UCSD-AML1 (cell line): ENCODE data around the gene YBX3.
"Not testable (repeated sequence)": the region's sequence is repeated elsewhere in the genome, so short reads cannot be mapped to it uniquely, and the experiment has no call there.

Source experiments
- DNase-seq: peaks from one replicate; lab custom pipeline; 2025; ENCODE audit not compliant: unreplicated experiment; lab: John Stamatoyannopoulos, UW

YBX3 gene

GRCh38 chr12:10722905-10723746, at the start of gene YBX3:
TSS of gene YBX3 (minus strand) at chr12:10723323. CDS start at chr12:10723111, 212 bp downstream.
- DNase-seq, result peak; percentile 60

- no peak for DNase-seq
Measured at GRCh38 chr12:10771132-10771733, 48.1 kb upstream of the YBX3 start.

- DNase-seq, result no peak
Measured at GRCh38 chr12:10759657-10760056, 36.5 kb upstream of the YBX3 start.

GRCh38 chr12:10756194-10756593, 33.1 kb upstream of the YBX3 start:
- no peak for DNase-seq

- no peak for DNase-seq
Measured at GRCh38 chr12:10753059-10753458, 29.9 kb upstream of the YBX3 start.

- no peak for DNase-seq
Measured at GRCh38 chr12:10750385-10750727, 27.2 kb upstream of the YBX3 start.

GRCh38 chr12:10749700-10750384, 26.7 kb upstream of the YBX3 start:
- peak; percentile 60 for DNase-seq

- no peak for DNase-seq
Measured at GRCh38 chr12:10747730-10748129, 24.6 kb upstream of the YBX3 start.

GRCh38 chr12:10743420-10743819, 20.3 kb upstream of the YBX3 start:
- DNase-seq, result not testable (repeated sequence)

- no peak for DNase-seq
Measured at GRCh38 chr12:10741845-10742244, 18.7 kb upstream of the YBX3 start.

- DNase-seq, result no peak
Measured at GRCh38 chr12:10740182-10740581, 17.1 kb upstream of the YBX3 start.

- no peak for DNase-seq
Measured at GRCh38 chr12:10739157-10740118, 16.3 kb upstream of the YBX3 start.

- no peak for DNase-seq
Measured at GRCh38 chr12:10737249-10737648, 14.1 kb upstream of the YBX3 start.

- DNase-seq, result no peak
Measured at GRCh38 chr12:10736463-10736862, 13.3 kb upstream of the YBX3 start.

- DNase-seq, result no peak
Measured at GRCh38 chr12:10735428-10735827, 12.3 kb upstream of the YBX3 start.

- DNase-seq, result no peak
Measured at GRCh38 chr12:10732549-10732948, 9.4 kb upstream of the YBX3 start.

GRCh38 chr12:10732066-10732465, 8.9 kb upstream of the YBX3 start:
- no peak for DNase-seq

GRCh38 chr12:10730559-10730958, 7.4 kb upstream of the YBX3 start:
- DNase-seq, result no peak

- no peak for DNase-seq
Measured at GRCh38 chr12:10728091-10728490, 5.0 kb upstream of the YBX3 start.

- no peak for DNase-seq
Measured at GRCh38 chr12:10726945-10727344, 3.8 kb upstream of the YBX3 start.

GRCh38 chr12:10725003-10725402, 1.9 kb upstream of the YBX3 start:
- no peak for DNase-seq
